Suprapubic skin (tissue), 4 donors: ENCODE results near the gene TNNT2. TPM values are rescaled to one million over a fixed set of nuclear protein-coding genes. Genes with fewer than 3 reads are reported as not detected.

Source experiments
- DNase-seq, 2 donors: peaks; one replicate each; pipeline ENCODE4 v3.0.0-alpha.2; 2019; ENCODE audit warnings: low spot score in 2 of 2
- H3K27ac ChIP-seq: fragments of 200-600 bp; sonication (generic); one replicate; pipeline ENCODE4 v1.5.1; 2019
- H3K27me3 ChIP-seq: fragments of 200-600 bp; sonication (generic); one replicate; pipeline ENCODE4 v1.5.1; 2019
- H3K36me3 ChIP-seq: fragments of 200-600 bp; sonication (generic); one replicate; pipeline ENCODE4 v1.5.1; 2019
- H3K4me1 ChIP-seq: fragments of 200-600 bp; sonication (generic); one replicate; pipeline ENCODE4 v1.5.1; 2019
- H3K4me3 ChIP-seq: fragments of 200-600 bp; sonication (generic); one replicate; pipeline ENCODE4 v1.5.1; 2019; ENCODE audit warnings: mild to moderate bottlenecking
- H3K9me3 ChIP-seq: fragments of 200-600 bp; sonication (generic); one replicate; pipeline ENCODE4 v1.5.1; 2019
- CTCF ChIP-seq, 2 donors: fragments of 200-600 bp in 1 of 2; fragments of 450-650 bp in 1 of 2; sonication (generic) in 1 of 2; IDR thresholded peaks; one replicate each; pipeline ENCODE4 v1.5.1; 2016 to 2019; ENCODE audit warnings: antibody characterized with exemption in 2 of 2, mild to moderate bottlenecking in 1 of 2, moderate library complexity in 1 of 2
- EP300 ChIP-seq: sonication (generic); formaldehyde crosslinking; IDR thresholded peaks from one replicate; pipeline ENCODE4 v1.6.1; 2017; ENCODE audit warnings: antibody characterized with exemption
- POLR2A ChIP-seq, 2 donors: fragments of 450-650 bp; IDR thresholded peaks; one replicate each; pipeline ENCODE4 v1.6.1; 2017; ENCODE audit warnings: antibody characterized with exemption in 2 of 2, mild to moderate bottlenecking in 2 of 2, moderate library complexity in 2 of 2
- POLR2AphosphoS5 ChIP-seq, 3 donors: sonication (generic); formaldehyde crosslinking; IDR thresholded peaks; one replicate each; pipeline ENCODE4 v1.6.1; 2017; ENCODE audit warnings: antibody characterized with exemption in 3 of 3
- WGBS: methylation state at CpG from one replicate; pipeline ENCODE4 v1.1.5; 2018; 5-methylcytosine and 5-hydroxymethylcytosine counted together
- total RNA-seq, 4 donors: library from RNA; depleted of rRNA; stranded (reverse); fragments of >200 nt; gene quantifications; one replicate each; pipeline ENCODE4 v1.1.0, GENCODE V29; 2016

TNNT2 gene
- total RNA-seq, 4 donors from 2014 or later, result 7.9 to 54.6 (median 19.0) TPM

- Histone ChIP-seq H3K36me3 (no peaks in the 10 kb centered on the region), H3K27ac (no peak overlapping the region), H3K4me1 (peaks cover 44% of the 10 kb centered on the region), H3K27me3 (no peaks in the 10 kb centered on the region), H3K4me3 (no peak overlapping the region), H3K9me3 (no peaks in the 10 kb centered on the region)
- no peak for DNase-seq
- WGBS, result 37% methylated on average over 3 of the region's 3 CpGs
- no peak for TF ChIP-seq EP300
- no peak for TF ChIP-seq CTCF (IDR thresholded peaks at IDR 0.05)
- no peak for TF ChIP-seq POLR2A (IDR thresholded peaks at IDR 0.05)
- TF ChIP-seq POLR2AphosphoS5 (IDR thresholded peaks at IDR 0.05), result no peak
Observed at GRCh38 chr1:201393076-201393475, 15.6 kb upstream of the TNNT2 start.

- Histone ChIP-seq H3K36me3 (peaks cover 3% of the 10 kb centered on the region), H3K27me3 (no peaks in the 10 kb centered on the region), H3K4me3 (no peak overlapping the region), H3K9me3 (no peaks in the 10 kb centered on the region), H3K4me1 (peaks cover 43% of the 10 kb centered on the region), H3K27ac (no peak overlapping the region)
- WGBS, result 62% methylated on average over 9 of the region's 9 CpGs
- no peak for DNase-seq
- no peak for TF ChIP-seq POLR2A (IDR thresholded peaks at IDR 0.05)
- TF ChIP-seq CTCF (IDR thresholded peaks at IDR 0.05), result no peak
- TF ChIP-seq POLR2AphosphoS5 (IDR thresholded peaks at IDR 0.05), result no peak
- TF ChIP-seq EP300, result no peak
Observed at GRCh38 chr1:201391651-201392511, 14.4 kb upstream of the TNNT2 start.

GRCh38 chr1:201391225-201391624 lies 13.7 kb upstream of the TNNT2 start:
- WGBS, result 88% methylated on average over 1 of the region's 1 CpG
- no peak for TF ChIP-seq EP300
- no peak for TF ChIP-seq CTCF (IDR thresholded peaks at IDR 0.05)
- no peak for TF ChIP-seq POLR2A (IDR thresholded peaks at IDR 0.05)
- TF ChIP-seq POLR2AphosphoS5 (IDR thresholded peaks at IDR 0.05), result no peak
- Histone ChIP-seq H3K4me3 (no peak overlapping the region), H3K9me3 (no peaks in the 10 kb centered on the region), H3K27ac (no peak overlapping the region), H3K36me3 (peaks cover 8% of the 10 kb centered on the region), H3K4me1 (peaks cover 38% of the 10 kb centered on the region), H3K27me3 (no peaks in the 10 kb centered on the region)
- DNase-seq, result no peak

GRCh38 chr1:201389051-201389450 lies 11.6 kb upstream of the TNNT2 start:
- TF ChIP-seq POLR2AphosphoS5 (IDR thresholded peaks at IDR 0.05) (no peak), POLR2A (IDR thresholded peaks at IDR 0.05) (no peak), CTCF (IDR thresholded peaks at IDR 0.05) (no peak), EP300 (no peak)
- H3K4me1 ChIP-seq, result peaks cover 22% of the 10 kb centered on the region
- no peak for DNase-seq
- no peak overlapping the region for H3K4me3 ChIP-seq
- 85% methylated on average over 11 of the region's 12 CpGs for WGBS
- peaks cover 13% of the 10 kb centered on the region for H3K36me3 ChIP-seq
- no peaks in the 10 kb centered on the region for H3K27me3 ChIP-seq
- no peak overlapping the region for H3K27ac ChIP-seq
- no peaks in the 10 kb centered on the region for H3K9me3 ChIP-seq

- Histone ChIP-seq H3K9me3 (no peaks in the 10 kb centered on the region), H3K4me3 (no peak overlapping the region), H3K27ac (no peak overlapping the region), H3K27me3 (no peaks in the 10 kb centered on the region), H3K4me1 (peaks cover 15% of the 10 kb centered on the region), H3K36me3 (peaks cover 13% of the 10 kb centered on the region)
- no peak for DNase-seq
- TF ChIP-seq EP300, result no peak
- TF ChIP-seq POLR2A (IDR thresholded peaks at IDR 0.05), result no peak
- no peak for TF ChIP-seq CTCF (IDR thresholded peaks at IDR 0.05)
- 88% methylated on average over 8 of the region's 8 CpGs for WGBS
Observed at GRCh38 chr1:201386208-201386607, 8.7 kb upstream of the TNNT2 start.
